HG03103 (cell line): ENCODE results near the gene CCDC71L.

Experiments
- ATAC-seq: cut with Tn5 transposase; IDR thresholded peaks from one replicate; pipeline ENCODE4 v1.9.1; 2021; ENCODE audit warnings: low read depth; ENCODE audit not compliant: unreplicated experiment

Gene CCDC71L

DNA sequence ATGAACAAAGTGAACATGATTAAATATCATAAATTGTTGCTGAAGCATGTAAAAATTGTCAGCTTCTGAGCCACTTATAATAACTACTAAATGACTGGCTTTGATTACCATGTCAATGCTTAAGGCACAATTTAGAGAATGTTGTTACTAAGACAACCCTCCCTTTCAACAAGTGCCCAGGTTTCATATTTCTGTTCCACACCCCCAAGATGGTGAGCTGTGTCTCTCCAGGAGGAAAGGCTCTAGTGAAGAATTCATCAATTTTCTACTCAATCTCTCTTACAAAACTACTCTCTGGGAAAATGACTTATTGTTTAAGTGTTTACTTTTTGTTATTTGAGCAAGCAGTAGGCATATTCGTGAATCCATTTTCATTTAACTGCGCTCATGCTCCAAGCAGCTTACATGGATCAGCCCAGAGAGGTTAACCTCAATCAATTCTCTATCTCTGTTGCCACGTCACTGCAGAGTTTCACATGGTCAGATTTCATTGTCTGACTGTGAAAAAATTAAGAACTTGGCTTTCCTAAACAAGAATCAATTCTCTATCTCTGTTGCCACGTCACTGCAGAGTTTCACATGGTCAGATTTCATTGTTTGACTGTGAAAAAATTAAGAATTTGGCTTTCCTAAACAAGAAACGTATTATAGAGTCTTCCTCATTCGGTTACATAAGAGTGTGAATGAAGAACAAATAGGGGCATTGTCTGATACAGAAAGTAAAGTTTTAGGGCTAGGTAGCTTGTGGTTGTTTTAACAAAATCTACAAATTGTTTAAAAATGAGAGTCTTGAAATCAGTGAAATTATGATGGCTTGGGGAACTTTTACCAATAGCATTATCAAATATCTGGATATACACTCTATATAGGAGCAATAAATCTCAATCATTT is 49.7 kb downstream of the CCDC71L start:
- no peak for ATAC-seq

DNA sequence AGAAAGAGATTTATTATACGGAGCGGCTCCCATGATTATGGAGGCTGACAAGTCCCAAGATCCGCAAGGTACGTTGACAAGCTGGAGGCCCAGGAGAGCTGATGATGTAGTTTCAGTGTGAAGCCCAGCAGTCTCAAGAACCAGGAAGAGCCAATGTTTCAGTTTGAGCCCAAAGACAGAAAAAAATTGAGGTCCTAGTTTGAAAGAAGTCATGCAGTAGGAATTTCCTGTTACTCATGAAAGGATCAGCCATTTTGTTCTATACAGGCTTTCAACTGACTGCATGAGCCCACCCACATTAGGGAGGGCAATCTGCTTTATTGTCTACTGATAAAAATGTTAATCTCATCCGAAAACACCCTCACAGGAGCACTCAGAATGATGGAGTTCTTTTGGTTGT is 51.5 kb downstream of the CCDC71L start:
- no peak for ATAC-seq

GRCh38 chr7:106608661-106609060 is 52.3 kb downstream of the CCDC71L start:
- ATAC-seq: no peak
